ENCODE results near the gene ZFYVE16.

The ZFYVE16 gene

DNA sequence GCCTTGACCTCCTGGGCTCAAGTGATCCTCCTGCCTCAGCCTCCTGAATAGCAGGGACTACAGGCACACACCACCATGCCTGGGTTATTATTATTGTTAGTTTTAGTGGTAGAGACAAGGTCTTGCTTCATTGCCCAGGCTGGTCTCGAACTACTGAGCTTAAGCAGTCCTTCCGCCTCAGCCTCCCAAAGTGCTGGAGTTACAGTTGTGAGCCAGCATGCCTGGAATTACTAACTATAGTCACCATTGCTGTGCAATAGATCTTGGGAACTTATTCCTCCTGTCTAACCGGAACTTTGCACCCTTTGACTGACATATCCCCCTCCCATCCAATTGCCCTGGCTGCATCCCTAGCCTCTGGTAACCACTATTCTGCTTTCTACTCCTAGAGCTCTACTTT lies 83.4 kb downstream of the ZFYVE16 start:
- DNase-seq: no peak

DNA sequence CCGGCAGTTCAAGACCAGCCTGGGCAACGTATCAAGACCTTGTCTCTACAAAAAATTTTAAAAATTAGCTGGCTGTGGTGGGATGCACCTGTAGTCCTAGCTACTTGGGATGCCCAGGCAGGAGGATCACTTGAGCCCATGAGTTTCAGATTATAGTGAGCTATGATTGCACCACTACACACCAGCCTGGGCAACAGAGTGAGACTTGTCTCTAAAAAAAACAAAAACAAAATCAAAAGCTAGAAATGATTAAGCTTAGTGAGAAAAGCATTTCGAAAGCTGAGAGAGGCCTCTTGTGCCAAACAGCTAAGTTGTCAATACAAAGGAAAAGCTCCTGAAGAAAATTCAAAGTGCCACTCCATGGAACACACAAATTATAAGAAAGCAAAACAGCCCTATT lies 84.9 kb downstream of the ZFYVE16 start:
- DNase-seq: peak in 1 of 5 experiments; percentile 57

DNA sequence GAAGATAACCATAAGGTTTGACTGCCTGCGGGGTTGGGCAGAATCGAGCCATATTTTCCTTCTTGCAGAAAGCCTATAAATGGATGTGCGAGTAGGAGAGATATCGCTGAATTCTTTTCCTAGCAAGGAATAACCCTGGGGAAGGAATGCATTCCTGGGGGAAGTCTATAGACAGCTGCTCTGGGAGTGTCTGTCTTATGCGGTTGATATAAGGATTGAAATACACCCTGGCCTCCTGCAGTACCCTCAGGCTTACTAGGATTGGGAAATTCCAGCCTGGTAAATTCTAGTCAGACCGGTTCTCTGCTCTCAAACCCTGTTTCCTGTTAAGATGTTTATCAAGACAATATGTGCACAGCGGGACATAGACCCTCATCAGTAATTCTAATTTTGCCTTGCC lies 85.6 kb downstream of the ZFYVE16 start:
- DNase-seq: peak in 1 of 5 experiments; percentile 27

DNA sequence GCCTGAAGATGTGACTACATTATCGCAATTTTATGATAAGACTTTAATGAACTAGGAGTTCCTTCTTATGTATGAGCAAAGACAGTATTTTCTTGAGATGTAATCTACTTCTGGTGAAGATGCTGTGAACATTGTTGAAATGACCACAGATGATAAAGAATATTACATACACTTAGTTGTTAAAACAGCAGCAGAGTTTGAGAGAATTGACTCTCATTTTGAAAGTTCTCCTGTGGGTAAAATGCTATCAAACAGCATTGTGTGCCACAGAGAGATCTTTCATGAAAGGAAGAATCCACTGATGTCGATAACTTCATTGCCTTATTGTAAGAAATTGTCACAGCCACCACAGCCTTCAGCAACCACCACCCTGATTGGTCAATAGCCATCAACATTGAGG lies 88.0 kb downstream of the ZFYVE16 start:
- DNase-seq: peak in 1 of 5 experiments; percentile 91

DNA sequence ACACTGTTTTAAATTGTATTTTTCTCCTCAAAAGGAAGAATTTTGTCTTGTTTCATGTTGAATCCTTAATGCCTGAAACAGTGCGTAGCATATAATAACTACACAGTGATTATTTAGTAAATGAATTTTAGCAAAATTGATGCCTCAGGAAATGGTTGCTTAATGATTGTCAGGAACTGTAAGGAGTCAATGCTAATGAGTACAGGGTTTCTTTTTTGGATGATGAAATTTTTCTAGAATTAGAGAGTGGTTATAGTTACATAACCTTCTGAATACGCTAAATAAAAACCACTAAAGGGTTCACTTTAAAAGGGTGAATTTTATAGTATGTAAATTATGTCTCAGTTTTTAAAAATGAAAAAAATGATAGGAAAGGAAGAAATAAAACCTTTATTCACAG lies 94.9 kb downstream of the ZFYVE16 start:
- no peak for DNase-seq

DNA sequence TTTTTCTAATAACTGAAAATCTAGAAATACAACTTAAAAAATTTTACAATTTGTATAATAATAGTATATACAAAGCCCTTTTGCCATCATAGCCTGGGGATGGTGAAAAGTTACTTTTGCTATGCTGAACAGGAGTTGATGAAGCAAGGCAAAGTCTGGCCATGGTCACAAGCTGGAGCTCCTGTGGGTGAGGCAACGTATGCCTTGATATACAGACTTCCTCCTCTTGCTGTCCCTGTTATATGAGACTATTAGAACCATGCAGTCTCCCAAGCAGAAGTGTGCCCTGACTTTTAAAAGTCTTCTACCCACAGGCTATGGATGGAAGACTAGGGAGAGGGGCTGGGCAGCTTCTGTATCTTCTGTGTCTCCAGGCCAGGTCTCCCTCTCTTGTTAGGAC lies 95.8 kb downstream of the ZFYVE16 start:
- DNase-seq: peak in 1 of 5 experiments; percentile 9

DNA sequence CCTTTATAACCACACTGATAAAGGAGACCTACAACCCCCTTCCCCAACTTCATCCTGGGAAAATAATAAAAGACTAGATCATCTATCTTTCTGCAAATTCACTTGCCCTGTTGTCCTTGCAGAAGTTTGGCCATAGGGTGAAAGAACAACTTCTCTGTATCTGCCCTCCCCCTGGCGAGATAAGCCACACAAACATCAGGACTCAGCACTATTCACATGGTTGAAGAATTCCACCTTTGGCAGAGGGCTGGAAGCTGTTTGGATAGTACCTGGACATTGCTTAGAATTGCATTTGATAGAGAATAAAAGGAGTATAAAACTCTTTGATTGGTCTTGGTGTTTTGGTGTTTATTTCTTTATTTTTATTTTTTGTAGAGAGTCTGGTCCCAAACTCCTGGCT lies 97.0 kb downstream of the ZFYVE16 start:
- DNase-seq: no peak

DNA sequence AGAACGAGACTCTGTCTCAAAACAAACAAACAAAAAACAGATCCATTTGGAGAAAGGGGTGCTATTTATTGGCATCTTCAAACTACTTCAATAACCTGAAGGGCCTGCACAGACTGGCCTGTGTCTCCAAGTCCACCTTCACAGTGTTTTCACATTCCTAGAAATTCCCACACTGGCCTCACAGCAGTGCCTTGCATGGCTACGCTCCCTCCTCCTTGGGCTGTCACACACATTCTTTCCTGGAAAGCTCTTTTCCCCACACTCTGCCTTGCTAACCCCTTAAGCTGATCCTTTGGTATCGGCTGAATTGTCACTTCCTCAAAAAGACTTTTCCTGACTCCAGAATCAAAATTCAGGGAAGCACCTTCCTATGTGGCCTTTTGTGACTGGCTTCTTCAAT lies 99.8 kb downstream of the ZFYVE16 start:
- DNase-seq: no peak

DNA sequence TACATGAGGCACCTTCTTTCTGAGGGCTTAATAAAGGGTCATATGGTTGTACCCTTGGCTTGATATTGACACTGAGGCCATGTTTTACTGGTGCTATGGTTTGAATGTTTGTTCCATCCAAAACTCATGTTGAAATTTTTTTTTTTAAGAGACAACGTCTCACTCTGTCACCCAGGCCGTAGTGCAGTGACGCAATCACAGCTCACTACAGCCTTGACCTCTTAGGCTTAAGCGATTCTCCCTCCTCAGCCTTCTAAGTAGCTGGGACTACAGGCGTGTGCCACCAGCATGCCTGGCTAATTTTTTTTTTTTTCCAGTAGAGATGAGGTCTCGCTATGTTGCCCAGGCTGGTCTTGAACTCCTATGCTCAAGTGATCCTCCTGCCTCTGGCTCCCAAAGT lies 101.0 kb downstream of the ZFYVE16 start:
- DNase-seq: no peak

DNA sequence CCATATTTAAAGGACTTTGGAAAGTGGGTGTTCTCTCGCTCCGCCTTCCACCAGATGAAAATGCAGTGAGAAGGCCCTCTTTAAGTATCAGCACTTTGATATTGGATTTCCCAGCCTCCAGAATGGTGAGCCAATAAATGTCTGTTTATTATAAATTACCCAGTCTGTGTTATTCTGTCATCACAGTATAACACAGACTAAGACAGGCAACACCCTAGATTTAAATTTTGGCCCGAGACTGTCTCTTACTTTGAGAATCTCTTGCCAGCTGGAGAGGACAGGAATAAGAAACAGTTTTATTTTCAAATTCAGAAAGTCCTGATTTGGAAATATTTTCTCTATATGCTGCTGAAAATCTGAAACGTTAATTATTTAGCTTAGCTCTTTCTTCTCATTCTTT lies 101.5 kb downstream of the ZFYVE16 start:
- DNase-seq: no peak

DNA sequence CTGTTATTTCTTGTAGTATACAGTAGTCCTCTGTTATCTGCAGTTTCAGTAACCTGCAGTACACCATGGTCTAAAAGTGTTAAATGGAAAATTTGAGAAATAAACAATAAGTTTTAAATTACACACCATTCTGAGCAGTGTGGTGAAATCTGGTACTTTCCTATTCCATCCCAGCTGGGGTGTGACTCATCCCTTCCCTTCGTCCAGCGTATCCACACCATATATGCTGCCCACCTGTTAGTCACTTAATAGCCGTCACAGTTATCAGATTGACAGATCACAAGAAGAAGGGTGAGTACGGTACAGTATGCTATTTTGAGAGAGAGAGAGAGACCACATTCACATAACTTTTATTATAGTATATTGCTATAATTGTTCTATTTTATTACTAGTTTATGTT lies 109.0 kb downstream of the ZFYVE16 start:
- DNase-seq: peak in 1 of 5 experiments; percentile 29
